IPS-18a (cell line): ENCODE data around the gene SAMD14.
A peak's percentile ranks its signal among the peaks of the same experiment; 100 is the strongest.

Source experiments
- H3K27ac ChIP-seq: one replicate; pipeline ENCODE4 v1.5.1; 2013; ENCODE audit warnings: low read length
- H3K27me3 ChIP-seq: one replicate; pipeline ENCODE4 v1.6.1; 2013; ENCODE audit warnings: mild to moderate bottlenecking, low read length; ENCODE audit not compliant: control insufficient read depth, insufficient read depth
- H3K36me3 ChIP-seq: one replicate; pipeline ENCODE4 v1.6.1; 2013; ENCODE audit warnings: low read depth, low read length; ENCODE audit not compliant: control insufficient read depth
- H3K4me1 ChIP-seq: one replicate; pipeline ENCODE4 v1.6.1; 2013; ENCODE audit warnings: low read depth, low read length; ENCODE audit not compliant: control insufficient read depth
- H3K4me3 ChIP-seq: one replicate; pipeline ENCODE4 v1.5.1; 2013; ENCODE audit warnings: low read length
- H3K9ac ChIP-seq: one replicate; pipeline ENCODE4 v1.6.1; 2013; ENCODE audit warnings: mild to moderate bottlenecking, low read length, moderate library complexity
- H3K9me3 ChIP-seq: one replicate; pipeline ENCODE4 v1.6.1; 2013; ENCODE audit warnings: low read depth, low read length; ENCODE audit not compliant: control insufficient read depth

Gene SAMD14

GRCh38 chr17:50134206-50135110 lies 4.5 kb upstream of the SAMD14 start:
- Histone ChIP-seq H3K27me3 (peaks cover 17% of the 10 kb centered on the region), H3K9ac (no peak overlapping the region), H3K4me1 (peaks cover 21% of the 10 kb centered on the region), H3K27ac (no peak overlapping the region), H3K36me3 (peaks cover 13% of the 10 kb centered on the region), H3K9me3 (no peaks in the 10 kb centered on the region), H3K4me3 (no peak overlapping the region)

- peaks cover 6% of the 10 kb centered on the region for H3K36me3 ChIP-seq
- no peak overlapping the region for H3K4me3 ChIP-seq
- no peaks in the 10 kb centered on the region for H3K9me3 ChIP-seq
- peaks cover 17% of the 10 kb centered on the region for H3K27me3 ChIP-seq
- peaks cover 21% of the 10 kb centered on the region for H3K4me1 ChIP-seq
- no peak overlapping the region for H3K27ac ChIP-seq
- H3K9ac ChIP-seq, result no peak overlapping the region
Measured at GRCh38 chr17:50133769-50134099, 3.8 kb upstream of the SAMD14 start.

GRCh38 chr17:50133028-50133768 lies 3.2 kb upstream of the SAMD14 start:
- no peak overlapping the region for H3K4me3 ChIP-seq
- H3K27ac ChIP-seq, result no peak overlapping the region
- H3K36me3 ChIP-seq, result peaks cover under 1% of the 10 kb centered on the region
- H3K4me1 ChIP-seq, result peaks cover 21% of the 10 kb centered on the region
- H3K9me3 ChIP-seq, result no peaks in the 10 kb centered on the region
- peaks cover 17% of the 10 kb centered on the region for H3K27me3 ChIP-seq
- H3K9ac ChIP-seq, result no peak overlapping the region

- H3K27me3 ChIP-seq, result peaks cover 22% of the 10 kb centered on the region
- H3K4me1 ChIP-seq, result peaks cover 28% of the 10 kb centered on the region
- no peak overlapping the region for H3K9ac ChIP-seq
- H3K9me3 ChIP-seq, result no peaks in the 10 kb centered on the region
- H3K36me3 ChIP-seq, result no peaks in the 10 kb centered on the region
- H3K27ac ChIP-seq, result no peak overlapping the region
- H3K4me3 ChIP-seq, result no peak overlapping the region
Measured at GRCh38 chr17:50132104-50132794, 2.3 kb upstream of the SAMD14 start.

- H3K9me3 ChIP-seq, result no peaks in the 10 kb centered on the region
- H3K9ac ChIP-seq, result no peak overlapping the region
- H3K4me1 ChIP-seq, result peaks cover 28% of the 10 kb centered on the region
- H3K4me3 ChIP-seq, result peak overlapping the region; percentile 61
- no peak overlapping the region for H3K27ac ChIP-seq
- no peaks in the 10 kb centered on the region for H3K36me3 ChIP-seq
- peaks cover 22% of the 10 kb centered on the region for H3K27me3 ChIP-seq
Measured at GRCh38 chr17:50130559-50131305, 772 bp upstream of the SAMD14 start.

DNA sequence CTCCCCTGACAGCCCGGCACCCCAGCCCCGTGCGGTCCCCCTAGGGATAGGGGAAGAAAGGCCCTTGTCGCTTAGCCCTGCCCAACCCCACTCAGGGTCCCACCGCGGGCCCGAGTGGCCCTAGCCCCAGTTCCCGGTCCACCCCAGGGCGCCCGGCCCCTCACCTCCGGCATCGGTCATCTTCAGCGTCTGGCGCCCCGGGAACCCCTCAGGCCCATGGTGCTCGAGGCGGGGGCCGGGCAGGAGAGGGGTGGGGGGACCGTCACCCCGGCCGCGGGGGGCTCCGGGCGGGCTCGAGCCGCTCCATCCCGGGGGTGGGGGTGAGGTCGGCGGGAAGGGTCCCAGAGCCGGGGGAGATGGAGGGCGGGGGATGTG lies 620 bp downstream of the SAMD14 start:
- no peaks in the 10 kb centered on the region for H3K9me3 ChIP-seq
- H3K9ac ChIP-seq, result no peak overlapping the region
- H3K36me3 ChIP-seq, result no peaks in the 10 kb centered on the region
- H3K4me3 ChIP-seq, result peak overlapping the region; percentile 45
- H3K4me1 ChIP-seq, result peaks cover 25% of the 10 kb centered on the region
- no peak overlapping the region for H3K27ac ChIP-seq
- peaks cover 22% of the 10 kb centered on the region for H3K27me3 ChIP-seq

DNA sequence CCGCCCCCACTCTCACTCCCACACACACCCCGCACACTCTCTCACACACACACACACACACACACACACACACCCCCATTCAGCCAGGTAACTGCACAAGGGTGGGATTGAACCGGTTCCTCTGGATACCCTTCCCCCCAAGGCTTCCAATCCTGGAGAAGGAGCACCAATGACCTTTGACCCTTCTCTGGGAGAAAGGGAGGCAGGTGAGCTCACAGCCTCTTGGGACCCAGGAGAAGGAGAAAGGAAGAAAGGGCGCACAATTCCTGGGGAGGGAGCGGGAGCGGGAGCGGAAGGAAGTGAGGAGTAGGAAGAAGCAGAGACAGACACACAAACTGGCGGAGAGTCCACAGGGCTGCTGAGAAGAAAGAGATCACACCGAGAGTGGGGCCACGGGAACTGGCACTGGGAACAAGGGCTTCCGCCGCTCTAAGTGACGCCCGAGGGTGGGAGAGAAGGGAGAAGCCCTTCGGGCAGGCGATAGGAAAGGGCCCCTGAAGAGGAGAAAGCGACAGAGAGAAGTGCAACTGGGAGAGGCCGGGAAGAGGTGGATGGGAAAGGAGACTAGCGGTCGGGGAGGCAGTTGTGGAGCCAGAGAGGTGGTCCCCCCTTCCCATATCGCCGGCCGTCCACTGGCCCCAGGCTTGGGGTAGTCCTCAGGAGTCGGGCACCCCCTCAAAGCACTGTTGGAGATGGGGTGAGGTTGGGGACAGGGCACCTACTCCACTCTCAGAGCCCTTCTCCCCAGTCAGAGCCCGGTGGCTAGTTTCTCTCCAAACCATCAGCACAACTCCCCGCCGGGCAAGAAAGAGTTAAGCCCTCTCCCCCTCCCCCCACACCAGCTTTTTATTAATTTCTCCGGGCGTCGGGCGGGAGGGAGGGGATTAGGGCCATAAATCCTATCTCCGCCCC lies 1.3 kb downstream of the SAMD14 start:
- H3K27me3 ChIP-seq, result peaks cover 22% of the 10 kb centered on the region
- peak overlapping the region; percentile 45 for H3K4me3 ChIP-seq
- no peak overlapping the region for H3K27ac ChIP-seq
- H3K4me1 ChIP-seq, result peaks cover 25% of the 10 kb centered on the region
- no peaks in the 10 kb centered on the region for H3K9me3 ChIP-seq
- no peak overlapping the region for H3K9ac ChIP-seq
- no peaks in the 10 kb centered on the region for H3K36me3 ChIP-seq

DNA sequence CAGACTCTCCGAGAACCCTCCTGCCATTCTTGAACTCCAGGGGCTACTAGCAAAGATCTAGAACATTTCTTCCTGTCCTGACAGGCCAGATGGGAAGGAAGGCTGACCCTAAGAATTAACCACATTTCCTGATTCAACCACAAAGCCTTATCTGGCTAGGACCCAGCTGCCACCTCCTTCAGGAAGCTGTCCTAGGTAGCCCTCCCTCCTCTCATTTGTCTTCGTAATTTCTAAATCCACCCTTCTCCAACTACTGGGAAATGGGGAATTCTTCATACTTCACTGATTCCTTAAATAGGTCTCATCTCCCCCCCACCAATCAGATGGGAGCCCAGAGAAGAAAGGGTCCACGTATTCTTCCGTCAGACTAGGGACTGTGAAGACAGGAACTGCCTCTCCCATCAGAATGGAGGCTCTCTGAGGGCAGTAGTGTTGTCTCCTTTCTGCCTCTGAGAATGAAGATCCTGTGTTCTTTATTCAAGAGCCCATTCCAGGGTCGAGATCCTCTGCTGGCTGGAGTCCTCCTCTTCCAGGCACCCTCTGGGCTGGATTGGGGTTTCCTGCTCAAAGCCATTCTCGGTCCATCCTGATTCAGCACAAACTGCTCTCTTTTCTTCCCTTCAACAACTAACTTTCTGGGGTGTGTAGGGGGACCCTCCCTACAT lies 2.1 kb downstream of the SAMD14 start:
- Histone ChIP-seq H3K9ac (no peak overlapping the region), H3K9me3 (no peaks in the 10 kb centered on the region), H3K4me1 (peaks cover 28% of the 10 kb centered on the region), H3K27ac (no peak overlapping the region), H3K36me3 (no peaks in the 10 kb centered on the region), H3K27me3 (peaks cover 22% of the 10 kb centered on the region), H3K4me3 (peak overlapping the region; percentile 28)

- H3K27me3 ChIP-seq, result peaks cover 5% of the 10 kb centered on the region
- H3K36me3 ChIP-seq, result no peaks in the 10 kb centered on the region
- H3K9ac ChIP-seq, result no peak overlapping the region
- peaks cover 25% of the 10 kb centered on the region for H3K4me1 ChIP-seq
- H3K27ac ChIP-seq, result no peak overlapping the region
- no peaks in the 10 kb centered on the region for H3K9me3 ChIP-seq
- H3K4me3 ChIP-seq, result no peak overlapping the region
Measured at GRCh38 chr17:50125420-50125997, 4.5 kb downstream of the SAMD14 start.
